Panc1 (cell line): Measurements from ENCODE around the gene EOLA2.
"Not testable (repeated sequence)": the region's sequence is repeated elsewhere in the genome, so short reads cannot be mapped to it uniquely, and the experiment has no call there.

Experiments used
- CTCF ChIP-seq: fragments of 450-650 bp; IDR thresholded peaks from 2 replicates; pipeline ENCODE4 v1.5.1; 2017; ENCODE audit warnings: mild to moderate bottlenecking
- POLR2AphosphoS5 ChIP-seq: IDR thresholded peaks from 2 replicates; pipeline ENCODE4 v1.6.1; 2012; ENCODE audit warnings: mild to moderate bottlenecking, low read depth, low read length, moderate library complexity
- REST ChIP-seq, 2 experiments: IDR thresholded peaks; 2 replicates each; pipeline ENCODE4 v1.6.1; 2011 to 2012; ENCODE audit warnings: low read depth in 2 of 2, control low read depth in 1 of 2, low read length in 1 of 2, mild to moderate bottlenecking in 1 of 2, moderate library complexity in 1 of 2; ENCODE audit not compliant: insufficient read depth in 1 of 2
- SIN3A ChIP-seq: IDR thresholded peaks from 2 replicates; pipeline ENCODE4 v1.6.1; 2012; ENCODE audit warnings: low read depth, mild to moderate bottlenecking, low read length, moderate library complexity, borderline replicate concordance; ENCODE audit not compliant: insufficient read depth

GRCh38 chrX:149924434-149924833 is 13.9 kb downstream of the EOLA2 start:
- TF ChIP-seq CTCF; POLR2AphosphoS5; REST (IDR thresholded peaks at IDR 0.05; ENCODE audit: insufficient read depth in 1 of 2, low read depth in 2 of 2, low read length in 1 of 2); SIN3A: not testable (repeated sequence)
